Measurements from ENCODE around the gene IRF9. TPM values are rescaled to one million over a fixed set of nuclear protein-coding genes. Genes with fewer than 3 reads are reported as not detected.

IRF9 gene
- total and polyA plus RNA-seq, 2 of the 13 experiments (the other 11 are each of a cell fraction or from before 2014, with no cell fraction given): 14.9 to 49.7 TPM

GRCh38 chr14:24146453-24146977, 14.6 kb upstream of the IRF9 start, which contains the start of gene PSME2 (continued):
- TF ChIP-seq DRAP1 (CRISPR knock-in tag; IDR thresholded peaks at IDR 0.05) (peak; percentile 94), ZNF24 (IDR thresholded peaks at IDR 0.05) (no peak), SPEN (CRISPR knock-in tag; IDR thresholded peaks at IDR 0.05; ENCODE audit: low read depth) (peak; percentile 84), GABPA (IDR thresholded peaks at IDR 0.05; ENCODE audit: low read depth, low read length) (no peak), GABPA (CRISPR knock-in tag; IDR thresholded peaks at IDR 0.05; ENCODE audit: low read depth) (no peak), LCORL (IDR thresholded peaks at IDR 0.05) (no peak), LCORL (CRISPR knock-in tag; IDR thresholded peaks at IDR 0.05) (no peak), ZNF614 (CRISPR knock-in tag; IDR thresholded peaks at IDR 0.05; ENCODE audit: borderline replicate concordance) (peak; percentile 81; the same call in 1 of the 2 replicates), NCOA1 (CRISPR knock-in tag; IDR thresholded peaks at IDR 0.05) (no peak), SSRP1 (CRISPR knock-in tag; IDR thresholded peaks at IDR 0.05) (no peak; the same call in 1 of the 2 replicates), SOX5 (CRISPR knock-in tag; IDR thresholded peaks at IDR 0.05; ENCODE audit: borderline replicate concordance) (no peak; the same call in none of the 2 replicates), ASH2L (IDR thresholded peaks at IDR 0.05; ENCODE audit: insufficient read length, low read depth, low read length) (peak; percentile 71), ZZZ3 (CRISPR knock-in tag; IDR thresholded peaks at IDR 0.05; ENCODE audit: borderline replicate concordance) (peak; percentile 23), SP2 (CRISPR knock-in tag; IDR thresholded peaks at IDR 0.05) (no peak), KDM6A (CRISPR knock-in tag; IDR thresholded peaks at IDR 0.05; ENCODE audit: low read depth) (peak; percentile 64; the same call in 1 of the 2 replicates), ZNF33A (CRISPR knock-in tag; IDR thresholded peaks at IDR 0.05; ENCODE audit: borderline replicate concordance) (no peak), ZSCAN12 (CRISPR knock-in tag; IDR thresholded peaks at IDR 0.05) (no peak; the same call in 1 of the 2 replicates), RORA (CRISPR knock-in tag; IDR thresholded peaks at IDR 0.05) (no peak), ZNF678 (CRISPR knock-in tag; IDR thresholded peaks at IDR 0.05) (peak; percentile 54; the same call in 1 of the 2 replicates), ZNF354B (CRISPR knock-in tag; IDR thresholded peaks at IDR 0.05) (no peak), NCOA5 (CRISPR knock-in tag; IDR thresholded peaks at IDR 0.05) (no peak), MXD3 (CRISPR knock-in tag; IDR thresholded peaks at IDR 0.05) (peak; percentile 88), MBNL3 (CRISPR knock-in tag; conservative IDR thresholded peaks at IDR 0.05) (no peak), ZFYVE20 (CRISPR knock-in tag; IDR thresholded peaks at IDR 0.05; ENCODE audit: borderline replicate concordance, low read depth) (no peak), SMARCC2 (IDR thresholded peaks at IDR 0.05) (no peak), ZNF761 (CRISPR knock-in tag; conservative IDR thresholded peaks at IDR 0.05) (no peak)
- TF ChIP-seq, protein P1, sequence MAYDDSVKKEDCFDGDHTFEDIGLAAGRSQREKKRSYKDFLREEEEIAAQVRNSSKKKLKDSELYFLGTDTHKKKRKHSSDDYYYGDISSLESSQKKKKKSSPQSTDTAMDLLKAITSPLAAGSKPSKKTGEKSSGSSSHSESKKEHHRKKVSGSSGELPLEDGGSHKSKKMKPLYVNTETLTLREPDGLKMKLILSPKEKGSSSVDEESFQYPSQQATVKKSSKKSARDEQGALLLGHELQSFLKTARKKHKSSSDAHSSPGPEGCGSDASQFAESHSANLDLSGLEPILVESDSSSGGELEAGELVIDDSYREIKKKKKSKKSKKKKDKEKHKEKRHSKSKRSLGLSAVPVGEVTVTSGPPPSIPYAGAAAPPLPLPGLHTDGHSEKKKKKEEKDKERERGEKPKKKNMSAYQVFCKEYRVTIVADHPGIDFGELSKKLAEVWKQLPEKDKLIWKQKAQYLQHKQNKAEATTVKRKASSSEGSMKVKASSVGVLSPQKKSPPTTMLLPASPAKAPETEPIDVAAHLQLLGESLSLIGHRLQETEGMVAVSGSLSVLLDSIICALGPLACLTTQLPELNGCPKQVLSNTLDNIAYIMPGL (CRISPR knock-in tag; IDR thresholded peaks at IDR 0.05; ENCODE audit: borderline replicate concordance in 1 of 2, low read depth in 1 of 2): peak in 1 of 2 experiments; percentile 79; a peak in 3 of 4 replicates
- TF ChIP-seq, protein P2, sequence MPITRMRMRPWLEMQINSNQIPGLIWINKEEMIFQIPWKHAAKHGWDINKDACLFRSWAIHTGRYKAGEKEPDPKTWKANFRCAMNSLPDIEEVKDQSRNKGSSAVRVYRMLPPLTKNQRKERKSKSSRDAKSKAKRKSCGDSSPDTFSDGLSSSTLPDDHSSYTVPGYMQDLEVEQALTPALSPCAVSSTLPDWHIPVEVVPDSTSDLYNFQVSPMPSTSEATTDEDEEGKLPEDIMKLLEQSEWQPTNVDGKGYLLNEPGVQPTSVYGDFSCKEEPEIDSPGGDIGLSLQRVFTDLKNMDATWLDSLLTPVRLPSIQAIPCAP (CRISPR knock-in tag; IDR thresholded peaks at IDR 0.05; ENCODE audit: low read depth): peak; percentile 84
- TF ChIP-seq, protein P3, sequence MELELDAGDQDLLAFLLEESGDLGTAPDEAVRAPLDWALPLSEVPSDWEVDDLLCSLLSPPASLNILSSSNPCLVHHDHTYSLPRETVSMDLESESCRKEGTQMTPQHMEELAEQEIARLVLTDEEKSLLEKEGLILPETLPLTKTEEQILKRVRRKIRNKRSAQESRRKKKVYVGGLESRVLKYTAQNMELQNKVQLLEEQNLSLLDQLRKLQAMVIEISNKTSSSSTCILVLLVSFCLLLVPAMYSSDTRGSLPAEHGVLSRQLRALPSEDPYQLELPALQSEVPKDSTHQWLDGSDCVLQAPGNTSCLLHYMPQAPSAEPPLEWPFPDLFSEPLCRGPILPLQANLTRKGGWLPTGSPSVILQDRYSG (CRISPR knock-in tag; IDR thresholded peaks at IDR 0.05): no peak

Data from HepG2 (cell line).